Measurements from ENCODE around the gene FAM32A. TPM values are rescaled to one million over a fixed set of nuclear protein-coding genes. Genes with fewer than 3 reads are reported as not detected.
A peak's percentile ranks its signal among the peaks of the same experiment; 100 is the strongest.
"Not testable (repeated sequence)": the region's sequence is repeated elsewhere in the genome, so short reads cannot be mapped to it uniquely, and the experiment has no call there.

The FAM32A gene
- total and polyA plus RNA-seq, 10 of the 15 experiments (the other 5 are each of a cell fraction or from before 2014, with no cell fraction given) = 33.3 to 116 (median 71.9) TPM

DNA sequence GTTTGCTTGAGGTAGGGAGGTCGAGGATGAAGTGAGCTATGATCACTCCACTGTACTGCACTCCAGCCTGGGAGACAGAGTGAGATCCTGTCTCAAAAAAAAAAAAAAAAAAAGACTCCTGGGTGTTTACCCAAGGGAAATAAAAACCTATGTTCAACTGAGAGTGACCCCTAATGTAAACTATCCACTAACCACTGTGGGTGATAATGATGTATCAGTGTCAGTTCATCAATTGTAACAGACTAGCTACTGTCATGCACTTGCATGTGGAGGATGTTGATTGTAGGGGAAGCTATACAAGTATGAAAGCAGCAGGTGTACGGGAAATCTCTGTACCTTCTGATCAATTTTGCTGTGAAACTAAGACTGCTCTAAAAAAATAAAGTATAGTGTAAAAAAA is 9.3 kb upstream of the FAM32A start (continued):
- TF ChIP-seq, protein P1, sequence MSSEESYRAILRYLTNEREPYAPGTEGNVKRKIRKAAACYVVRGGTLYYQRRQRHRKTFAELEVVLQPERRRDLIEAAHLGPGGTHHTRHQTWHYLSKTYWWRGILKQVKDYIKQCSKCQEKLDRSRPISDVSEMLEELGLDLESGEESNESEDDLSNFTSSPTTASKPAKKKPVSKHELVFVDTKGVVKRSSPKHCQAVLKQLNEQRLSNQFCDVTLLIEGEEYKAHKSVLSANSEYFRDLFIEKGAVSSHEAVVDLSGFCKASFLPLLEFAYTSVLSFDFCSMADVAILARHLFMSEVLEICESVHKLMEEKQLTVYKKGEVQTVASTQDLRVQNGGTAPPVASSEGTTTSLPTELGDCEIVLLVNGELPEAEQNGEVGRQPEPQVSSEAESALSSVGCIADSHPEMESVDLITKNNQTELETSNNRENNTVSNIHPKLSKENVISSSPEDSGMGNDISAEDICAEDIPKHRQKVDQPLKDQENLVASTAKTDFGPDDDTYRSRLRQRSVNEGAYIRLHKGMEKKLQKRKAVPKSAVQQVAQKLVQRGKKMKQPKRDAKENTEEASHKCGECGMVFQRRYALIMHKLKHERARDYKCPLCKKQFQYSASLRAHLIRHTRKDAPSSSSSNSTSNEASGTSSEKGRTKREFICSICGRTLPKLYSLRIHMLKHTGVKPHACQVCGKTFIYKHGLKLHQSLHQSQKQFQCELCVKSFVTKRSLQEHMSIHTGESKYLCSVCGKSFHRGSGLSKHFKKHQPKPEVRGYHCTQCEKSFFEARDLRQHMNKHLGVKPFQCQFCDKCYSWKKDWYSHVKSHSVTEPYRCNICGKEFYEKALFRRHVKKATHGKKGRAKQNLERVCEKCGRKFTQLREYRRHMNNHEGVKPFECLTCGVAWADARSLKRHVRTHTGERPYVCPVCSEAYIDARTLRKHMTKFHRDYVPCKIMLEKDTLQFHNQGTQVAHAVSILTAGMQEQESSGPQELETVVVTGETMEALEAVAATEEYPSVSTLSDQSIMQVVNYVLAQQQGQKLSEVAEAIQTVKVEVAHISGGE (CRISPR knock-in tag; IDR thresholded peaks at IDR 0.05) = no peak

DNA sequence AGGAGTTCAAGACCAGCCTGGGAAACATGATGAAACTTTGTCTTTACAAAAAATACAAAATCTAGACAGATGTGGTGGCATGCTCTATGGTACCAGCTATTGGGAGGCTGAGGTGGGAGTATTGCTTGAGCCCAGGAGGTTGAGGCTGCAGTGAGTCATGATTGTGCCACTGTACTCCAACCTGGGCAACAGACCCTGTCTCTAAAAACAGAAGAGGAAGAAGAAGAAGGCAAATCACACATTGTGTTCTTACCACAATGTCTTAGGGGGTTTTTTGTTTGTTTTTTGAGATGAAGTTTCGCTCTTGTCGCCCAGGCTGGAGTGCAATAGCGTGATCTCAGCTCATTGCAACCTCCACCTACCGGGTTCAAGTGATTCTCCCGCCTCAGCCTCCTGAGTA is 6.3 kb upstream of the FAM32A start:
- ATAC-seq = peak; percentile 71
- H3K79me2 ChIP-seq (ENCODE audit: control insufficient read depth, insufficient read depth, low read length); intact Hi-C loops (cut with micrococcal nuclease; ENCODE audit: unreplicated experiment); POLR2A ChIA-PET; H3K4me3 ChIP-seq; H3K9me3 ChIP-seq (replicated peaks; ENCODE audit: control insufficient read depth, insufficient read depth, low read length); DNase-seq (ENCODE audit: low read depth, low spot score); FAIRE-seq; H3K9ac ChIP-seq (ENCODE audit: control insufficient read depth, insufficient read depth, low read length); BruUV-seq (replicated peaks); H3K27ac ChIP-seq (ENCODE audit: control insufficient read depth, insufficient read depth); H4K20me1 ChIP-seq (ENCODE audit: control insufficient read depth, insufficient read depth); H3K36me3 ChIP-seq (ENCODE audit: control insufficient read depth in 2 of 2, insufficient read depth in 2 of 2, low read length in 1 of 2); H3K4me1 ChIP-seq (ENCODE audit: control insufficient read depth, insufficient read depth, low read length); H3K27me3 ChIP-seq (replicated peaks in 1 of 2; ENCODE audit: control insufficient read depth in 2 of 2, insufficient read depth in 2 of 2, low read length in 1 of 2); in situ Hi-C loops (cut with MboI): not testable (repeated sequence)
- ChIA-PET RAD21 (ENCODE audit: unreplicated experiment) (interaction anchor here (0.9 to 4.5 kb wide), 8 partner anchors 17 to 549 kb away, joined by 3 to 27 read pairs (median 3); partner anchors contain the start of genes HSH2D and TPM4), SMC1A (ENCODE audit: uncharacterized antibody, unreplicated experiment) (interaction anchor here (0.6 to 7.4 kb wide), 11 partner anchors 9 to 137 kb away, joined by 3 to 49 read pairs (median 4); no protein-coding TSS in a partner anchor), CTCF (interaction anchor here (0.9 to 4.8 kb wide), 7 partner anchors 23 to 137 kb away, joined by 4 to 59 read pairs (median 10); partner anchors contain the start of gene HSH2D)
- Histone ChIP-seq H2AFZ (ENCODE audit: control insufficient read depth, low read depth, low read length) (peak overlapping the region; percentile 17; the same call in 1 of the 2 replicates), H3K4me2 (ENCODE audit: control insufficient read depth, insufficient read depth) (peak overlapping the region; percentile 13; the same call in 1 of the 2 replicates)
- 16% methylated on average over 5 of the region's 5 CpGs for WGBS (ENCODE audit: insufficient coverage, insufficient replicate concordance, low lambda C conversion rate, missing lambda C conversion rate)
- TF ChIP-seq SMARCA5 (IDR thresholded peaks at IDR 0.05) (0 out of 2 replicates have a peak, but pooled peaks have one; percentile 8), RUNX3 (IDR thresholded peaks at IDR 0.05; ENCODE audit: low read length) (peak; percentile 31; the same call in 1 of the 2 replicates), NR2F1 (conservative IDR thresholded peaks at IDR 0.05) (peak; percentile 45; the same call in 1 of the 2 replicates)
